D721Med (cell line): ENCODE results near the gene BUD23.

Source experiments
- DNase-seq: peaks from one replicate; pipeline ENCODE4 v3.0.0; 2011; ENCODE audit warnings: low spot score; ENCODE audit not compliant: insufficient read length
- FAIRE-seq: peaks from 2 replicates; lab custom pipeline; 2011; peaks lifted over from hg19 to GRCh38; lab: Jason Lieb, UNC
- TF ChIP-seq, protein P1 (sequence below): IDR thresholded peaks from 2 replicates; pipeline ENCODE4 v1.5.1; 2012; ENCODE audit warnings: mild to moderate bottlenecking, control low read depth; ENCODE audit not compliant: insufficient read depth; ENCODE audit errors: missing control alignments

The BUD23 gene

DNA sequence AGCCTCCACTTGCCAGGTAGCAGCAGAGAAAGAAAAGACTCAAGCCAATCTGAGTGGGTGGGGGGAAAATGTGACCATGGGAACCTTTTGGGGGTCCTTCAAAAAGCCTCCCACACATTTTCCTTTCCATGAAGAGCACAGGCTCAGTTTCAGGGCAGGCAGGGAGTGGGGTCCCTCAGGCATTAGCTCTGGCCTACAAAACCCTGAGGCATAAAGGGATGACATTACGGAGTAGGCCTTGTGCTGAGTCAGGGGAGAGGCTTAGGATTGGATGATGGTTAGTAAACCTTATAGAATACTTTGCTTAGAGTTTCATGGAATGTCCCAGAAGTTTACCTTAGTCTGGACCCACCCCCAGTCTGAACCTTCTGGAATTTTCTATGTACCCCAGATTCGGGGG lies 3.7 kb upstream of the BUD23 start:
- no peak for DNase-seq
- TF ChIP-seq, protein P1, sequence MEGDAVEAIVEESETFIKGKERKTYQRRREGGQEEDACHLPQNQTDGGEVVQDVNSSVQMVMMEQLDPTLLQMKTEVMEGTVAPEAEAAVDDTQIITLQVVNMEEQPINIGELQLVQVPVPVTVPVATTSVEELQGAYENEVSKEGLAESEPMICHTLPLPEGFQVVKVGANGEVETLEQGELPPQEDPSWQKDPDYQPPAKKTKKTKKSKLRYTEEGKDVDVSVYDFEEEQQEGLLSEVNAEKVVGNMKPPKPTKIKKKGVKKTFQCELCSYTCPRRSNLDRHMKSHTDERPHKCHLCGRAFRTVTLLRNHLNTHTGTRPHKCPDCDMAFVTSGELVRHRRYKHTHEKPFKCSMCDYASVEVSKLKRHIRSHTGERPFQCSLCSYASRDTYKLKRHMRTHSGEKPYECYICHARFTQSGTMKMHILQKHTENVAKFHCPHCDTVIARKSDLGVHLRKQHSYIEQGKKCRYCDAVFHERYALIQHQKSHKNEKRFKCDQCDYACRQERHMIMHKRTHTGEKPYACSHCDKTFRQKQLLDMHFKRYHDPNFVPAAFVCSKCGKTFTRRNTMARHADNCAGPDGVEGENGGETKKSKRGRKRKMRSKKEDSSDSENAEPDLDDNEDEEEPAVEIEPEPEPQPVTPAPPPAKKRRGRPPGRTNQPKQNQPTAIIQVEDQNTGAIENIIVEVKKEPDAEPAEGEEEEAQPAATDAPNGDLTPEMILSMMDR, result no peak
- FAIRE-seq, result no peak

DNA sequence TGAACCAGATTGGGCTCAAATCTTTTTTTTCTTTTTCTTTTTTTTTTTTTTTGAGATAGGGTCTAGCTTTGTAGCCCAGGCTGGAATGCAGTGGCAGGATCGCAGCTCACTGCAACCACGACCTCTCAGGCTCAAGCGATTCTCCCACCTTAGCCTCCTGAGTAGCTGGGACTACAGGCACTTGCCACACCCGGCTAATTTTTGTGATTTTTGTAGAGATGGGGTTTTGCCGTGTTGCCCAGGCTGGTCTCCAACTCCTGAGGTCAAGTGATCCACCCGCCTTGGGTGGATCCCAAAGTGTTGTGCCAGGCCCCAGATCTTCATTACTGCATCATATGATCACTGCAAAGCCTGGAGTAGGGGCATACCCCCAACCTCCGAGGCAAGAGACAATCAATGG lies 2.9 kb upstream of the BUD23 start:
- TF ChIP-seq, protein P1, result no peak
- no peak for DNase-seq
- no peak for FAIRE-seq

DNA sequence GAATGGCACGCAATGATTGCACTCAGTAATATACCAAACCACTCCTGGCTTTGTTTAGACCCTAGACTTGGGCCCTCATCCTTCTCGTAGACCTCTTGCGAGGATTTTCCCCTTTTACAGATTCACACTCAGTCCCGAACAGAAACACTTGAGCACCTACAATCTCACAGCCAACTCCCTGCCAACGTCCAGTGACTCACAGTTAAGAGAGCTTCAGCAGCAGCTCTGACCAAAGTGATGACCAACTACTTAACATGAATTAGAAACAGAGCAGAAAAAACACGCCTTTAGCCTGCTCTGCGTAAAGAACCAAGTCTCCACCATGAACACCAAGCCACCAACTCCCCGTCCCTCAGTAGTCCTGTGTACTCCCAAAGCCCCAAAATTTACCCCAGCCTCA lies 2.4 kb upstream of the BUD23 start:
- FAIRE-seq (no peak), DNase-seq (no peak)
- TF ChIP-seq, protein P1, result no peak

DNA sequence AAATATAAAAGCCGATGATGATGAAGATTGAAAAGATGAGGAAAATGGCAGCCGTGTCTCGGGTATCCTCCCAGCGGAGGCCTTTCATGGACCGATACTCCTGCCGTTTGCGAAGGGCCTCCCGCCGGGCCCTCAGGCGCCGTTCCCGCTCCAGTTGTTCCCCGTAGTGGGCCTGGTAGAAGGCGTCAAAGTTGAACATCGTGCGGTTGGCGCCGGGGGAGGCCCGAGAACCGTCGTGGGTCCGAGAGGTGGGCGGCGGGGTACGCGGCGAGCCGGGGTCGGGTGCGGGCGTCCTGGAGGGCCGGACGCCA lies 697 bp upstream of the BUD23 start:
- FAIRE-seq, result no peak
- TF ChIP-seq, protein P1, result no peak
- no peak for DNase-seq

DNA sequence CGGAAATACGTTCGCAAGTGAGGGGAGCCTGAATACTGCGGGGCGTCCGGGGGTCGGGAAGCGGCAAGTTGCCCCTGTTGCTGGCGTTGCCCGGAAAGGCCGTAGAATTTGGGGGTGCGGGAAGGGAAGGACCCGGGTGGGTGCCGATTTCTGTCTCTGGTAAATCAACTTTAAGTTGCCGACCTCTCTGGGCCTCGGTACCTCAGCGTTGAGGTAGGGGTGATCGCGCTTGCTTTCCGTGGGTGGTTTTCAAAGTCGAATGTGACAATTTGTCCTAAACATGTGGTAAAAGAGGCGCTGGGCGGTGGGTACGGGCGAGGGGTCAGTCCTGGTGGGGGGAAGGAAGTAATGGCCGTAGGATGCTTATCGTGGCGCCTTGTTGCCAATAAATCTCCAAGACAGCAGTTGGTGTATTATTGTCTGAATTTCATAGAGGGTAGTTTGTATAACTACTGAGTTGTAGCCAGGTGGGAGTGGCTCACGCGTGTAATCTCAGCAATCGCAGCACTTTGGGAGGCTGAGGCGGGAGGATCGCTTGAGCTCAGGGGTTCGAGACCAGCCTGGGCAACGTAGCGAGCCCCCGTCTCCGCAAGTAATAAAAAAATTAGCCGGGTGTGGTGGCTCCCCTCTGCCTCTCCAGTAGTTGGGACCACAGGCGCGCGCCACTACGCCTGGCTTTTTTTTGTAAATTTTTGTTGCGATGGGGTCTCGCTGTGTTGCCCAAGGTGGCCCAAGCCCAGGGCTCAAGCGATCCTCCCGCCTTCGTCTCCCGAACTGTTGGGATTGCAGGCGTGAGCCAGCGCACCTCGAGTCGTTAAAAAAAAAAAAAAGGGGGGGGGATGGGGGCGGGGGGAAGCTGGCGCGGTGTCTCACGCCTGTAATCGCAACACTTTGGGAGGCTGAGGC lies 644 bp downstream of the BUD23 start:
- TF ChIP-seq, protein P1, result no peak
- DNase-seq (no peak), FAIRE-seq (no peak)

DNA sequence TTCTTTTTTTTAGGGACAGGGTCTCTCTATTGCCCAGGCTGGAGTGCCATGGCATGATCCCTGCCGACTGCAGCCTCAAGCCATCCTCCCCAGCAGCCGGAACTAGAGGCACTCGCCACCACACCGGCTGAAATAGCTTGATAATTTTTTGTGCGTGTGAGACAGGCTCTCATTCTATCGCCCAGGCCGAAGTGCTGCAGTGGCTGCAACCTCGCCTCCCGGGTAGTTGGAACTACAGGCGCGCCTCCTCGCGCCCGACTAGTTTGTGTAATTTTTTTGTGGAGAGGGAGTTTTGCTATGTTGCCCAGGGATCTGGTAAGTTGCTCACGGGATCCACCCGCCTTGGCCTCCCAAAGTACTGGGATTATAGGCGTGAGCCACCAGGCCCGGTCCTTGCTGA lies 1.9 kb downstream of the BUD23 start:
- no peak for FAIRE-seq
- TF ChIP-seq, protein P1, result no peak
- no peak for DNase-seq

DNA sequence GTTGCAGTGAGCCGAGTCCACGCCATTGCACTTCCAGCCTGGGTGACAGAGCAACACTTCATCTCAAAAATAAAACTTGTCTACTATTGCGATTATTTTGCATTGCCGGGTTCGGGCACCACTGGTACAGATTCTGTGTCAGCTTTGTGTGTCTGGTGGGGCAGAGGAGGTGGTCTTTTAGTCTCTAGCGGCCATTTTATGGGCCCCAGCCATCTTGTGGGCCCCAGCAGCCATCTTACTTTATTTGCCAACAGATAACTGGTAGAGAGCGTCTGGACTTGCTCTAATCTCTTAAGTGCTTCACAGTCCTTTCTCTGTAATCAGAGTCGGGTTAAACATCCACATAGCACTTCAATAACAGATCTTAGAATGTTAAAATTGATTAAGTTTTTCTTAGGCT lies 4.9 kb downstream of the BUD23 start:
- TF ChIP-seq, protein P1, result no peak
- DNase-seq (no peak), FAIRE-seq (no peak)
